Glomerular visceral epithelial cell (primary cell): ENCODE measurements around the gene LCNL1.
A peak's percentile ranks its signal among the peaks of the same experiment; 100 is the strongest.

Experiments used
- DNase-seq: peaks from one replicate; pipeline ENCODE4 v3.0.0-alpha.2; 2016; ENCODE audit errors: extremely low spot score

LCNL1 gene

GRCh38 chr9:136974817-136975535, 7.8 kb upstream of the LCNL1 start:
- DNase-seq = peak; percentile 76

- peak; percentile 49 for DNase-seq
These were observed 7.1 kb upstream of the LCNL1 start for GRCh38 chr9:136975644-136976043.

GRCh38 chr9:136977223-136977622, 5.6 kb upstream of the LCNL1 start, which contains the start of gene PTGDS:
TSS of gene PTGDS (plus strand) at chr9:136977504. CDS start at chr9:136977579, 75 bp downstream.
- DNase-seq = no peak

- DNase-seq = no peak
These were observed 5.1 kb upstream of the LCNL1 start for GRCh38 chr9:136977649-136978072.

GRCh38 chr9:136978073-136978864, 4.5 kb upstream of the LCNL1 start:
- DNase-seq = peak; percentile 44

GRCh38 chr9:136978865-136979544, 3.8 kb upstream of the LCNL1 start:
- DNase-seq = no peak

- DNase-seq = no peak
These were observed 2.8 kb upstream of the LCNL1 start for GRCh38 chr9:136979769-136980587.

- DNase-seq = no peak
These were observed 1.9 kb upstream of the LCNL1 start for GRCh38 chr9:136980669-136981478.

GRCh38 chr9:136981588-136982231, 1.1 kb upstream of the LCNL1 start:
- DNase-seq = no peak

- no peak for DNase-seq
These were observed 374 bp downstream of the LCNL1 start for GRCh38 chr9:136983167-136983566.

GRCh38 chr9:136983656-136984314, 992 bp downstream of the LCNL1 start:
- no peak for DNase-seq

GRCh38 chr9:136984464-136985026, 1.8 kb downstream of the LCNL1 start:
- DNase-seq = no peak

GRCh38 chr9:136985027-136985602, 2.3 kb downstream of the LCNL1 start:
- no peak for DNase-seq

GRCh38 chr9:136985853-136986252, 3.1 kb downstream of the LCNL1 start:
- no peak for DNase-seq

- no peak for DNase-seq
These were observed 6.1 kb downstream of the LCNL1 start for GRCh38 chr9:136988872-136989271.

- no peak for DNase-seq
These were observed 7.6 kb downstream of the LCNL1 start for GRCh38 chr9:136990242-136990911.

GRCh38 chr9:136991993-136992818, 9.4 kb downstream of the LCNL1 start, which contains the start of gene PAXX:
TSS of gene PAXX (plus strand) at chr9:136992422. CDS start at chr9:136992444, 22 bp downstream.
- DNase-seq = peak; percentile 94
